NCI-H1436 (cell line): ENCODE measurements around the gene EIF4B.
"Not testable (repeated sequence)": the region's sequence is repeated elsewhere in the genome, so short reads cannot be mapped to it uniquely, and the experiment has no call there.

ENCODE experiments used
- DNase-seq: peaks from one replicate; lab custom pipeline; 2025; lab: John Stamatoyannopoulos, UW

EIF4B gene

GRCh38 chr12:52992699-52993557, 13.3 kb upstream of the EIF4B start:
- no peak for DNase-seq

- DNase-seq, result no peak
Observed at GRCh38 chr12:52993558-52993869, 12.7 kb upstream of the EIF4B start.

GRCh38 chr12:53004178-53004577, 2.1 kb upstream of the EIF4B start:
- no peak for DNase-seq

- no peak for DNase-seq
Observed at GRCh38 chr12:53004582-53004981, 1.7 kb upstream of the EIF4B start.

- DNase-seq, result no peak
Observed at GRCh38 chr12:53005215-53005985, 856 bp upstream of the EIF4B start.

GRCh38 chr12:53006810-53007309, 604 bp downstream of the EIF4B start:
- DNase-seq, result peak; percentile 74

- DNase-seq, result no peak
Observed at GRCh38 chr12:53007343-53007742, 1.1 kb downstream of the EIF4B start.

- DNase-seq, result not testable (repeated sequence)
Observed at GRCh38 chr12:53008760-53009159, 2.5 kb downstream of the EIF4B start.

- no peak for DNase-seq
Observed at GRCh38 chr12:53010955-53011354, 4.7 kb downstream of the EIF4B start.

GRCh38 chr12:53011889-53012288, 5.6 kb downstream of the EIF4B start:
- DNase-seq, result no peak

- no peak for DNase-seq
Observed at GRCh38 chr12:53012928-53013327, 6.7 kb downstream of the EIF4B start.

GRCh38 chr12:53014709-53015108, 8.5 kb downstream of the EIF4B start:
- no peak for DNase-seq

- DNase-seq, result no peak
Observed at GRCh38 chr12:53025250-53025649, 19.0 kb downstream of the EIF4B start.

GRCh38 chr12:53027014-53027413, 20.8 kb downstream of the EIF4B start:
- not testable (repeated sequence) for DNase-seq

- no peak for DNase-seq
Observed at GRCh38 chr12:53031616-53032015, 25.4 kb downstream of the EIF4B start.

- DNase-seq, result not testable (repeated sequence)
Observed at GRCh38 chr12:53033832-53034231, 27.6 kb downstream of the EIF4B start.

- DNase-seq, result no peak
Observed at GRCh38 chr12:53034459-53034858, 28.2 kb downstream of the EIF4B start.

GRCh38 chr12:53036802-53037201, 30.5 kb downstream of the EIF4B start:
- no peak for DNase-seq

GRCh38 chr12:53039851-53040250, 33.6 kb downstream of the EIF4B start:
- no peak for DNase-seq

- DNase-seq, result no peak
Observed at GRCh38 chr12:53042607-53043454, 36.6 kb downstream of the EIF4B start.

GRCh38 chr12:53044052-53044581, 37.9 kb downstream of the EIF4B start:
- DNase-seq, result no peak
